T-helper 2 cell treated with Interferon-gamma antibody and Interleukin-4, amounts not matched to agents 100 ng/mL and 5 ng/mL, for 36 hours (primary cell): ENCODE measurements around the gene CREB3L1. TPM values are rescaled to one million over a fixed set of nuclear protein-coding genes. Genes with fewer than 3 reads are reported as not detected.

Experiments
- intact Hi-C: fragments of 100-400 bp; cut with micrococcal nuclease; formaldehyde crosslinking; loops from one replicate; pipeline ENCODE4 v1.15.1; 2023
- total RNA-seq: library from RNA; stranded (reverse); gene quantifications from 2 replicates; pipeline ENCODE4 v1.2.3, GENCODE V29; 2022

Gene CREB3L1
- total RNA-seq, 1 donor from 2014 or later: 0.09 TPM

DNA sequence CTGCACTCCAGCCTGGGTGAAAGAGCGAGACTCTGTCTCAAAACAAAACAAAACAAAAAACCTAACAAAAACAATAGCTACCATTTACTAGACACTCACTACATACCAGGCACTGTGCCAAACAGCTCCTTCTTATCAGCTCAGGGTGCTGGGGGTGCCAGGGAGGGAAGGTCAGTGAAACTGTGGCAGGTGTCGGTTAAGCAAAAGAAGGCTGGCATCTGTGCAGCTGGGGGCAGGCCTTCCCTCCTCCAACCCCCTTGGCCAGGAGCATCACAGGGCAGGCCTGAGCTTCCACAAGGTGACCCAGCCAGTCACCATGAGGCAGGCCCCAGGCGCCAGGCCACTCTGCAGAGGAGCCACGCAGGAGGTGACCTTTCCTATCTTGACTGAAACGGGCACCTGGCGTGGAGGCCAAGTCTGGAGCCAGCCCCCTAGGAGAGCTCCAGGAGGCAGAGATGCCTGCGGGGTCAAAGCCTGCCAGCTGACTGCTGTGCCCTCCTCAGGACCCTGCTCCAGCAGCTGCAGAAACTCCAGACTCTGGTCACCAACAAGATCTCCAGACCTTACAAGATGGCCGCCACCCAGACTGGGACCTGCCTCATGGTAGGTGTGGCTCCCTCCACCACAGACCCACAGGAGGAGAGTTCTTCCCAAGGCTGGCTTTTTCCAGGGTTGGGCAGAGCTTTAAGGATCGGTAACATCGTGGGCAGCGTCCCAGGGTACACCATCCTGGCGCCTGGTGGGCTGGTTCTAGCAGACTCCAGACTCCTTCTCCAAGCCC lies 38.5 kb downstream of the CREB3L1 start:
- intact Hi-C loops: loop anchor here (2.0 kb wide), 1 partner anchor 15 kb away; no protein-coding TSS in a partner anchor

DNA sequence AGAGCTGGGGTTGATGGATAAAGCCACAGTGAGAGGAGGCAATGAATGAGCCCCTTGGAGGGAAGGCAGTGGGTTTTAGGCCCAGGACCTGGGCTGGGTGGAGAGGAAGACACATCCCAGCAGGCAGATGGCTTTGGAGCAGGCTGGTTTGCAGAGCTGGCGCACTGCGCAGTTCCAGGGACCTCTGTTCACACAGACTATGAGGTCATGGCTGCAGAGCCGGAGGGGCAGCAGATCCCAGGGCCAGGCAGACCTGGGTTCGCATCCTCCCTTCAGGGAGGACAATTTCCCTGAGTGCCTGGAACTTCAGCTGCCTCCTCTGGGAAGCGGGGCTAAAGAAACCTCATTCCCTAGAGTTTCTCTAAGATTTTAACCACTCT lies 41.6 kb downstream of the CREB3L1 start:
- intact Hi-C loops: no loop called here

DNA sequence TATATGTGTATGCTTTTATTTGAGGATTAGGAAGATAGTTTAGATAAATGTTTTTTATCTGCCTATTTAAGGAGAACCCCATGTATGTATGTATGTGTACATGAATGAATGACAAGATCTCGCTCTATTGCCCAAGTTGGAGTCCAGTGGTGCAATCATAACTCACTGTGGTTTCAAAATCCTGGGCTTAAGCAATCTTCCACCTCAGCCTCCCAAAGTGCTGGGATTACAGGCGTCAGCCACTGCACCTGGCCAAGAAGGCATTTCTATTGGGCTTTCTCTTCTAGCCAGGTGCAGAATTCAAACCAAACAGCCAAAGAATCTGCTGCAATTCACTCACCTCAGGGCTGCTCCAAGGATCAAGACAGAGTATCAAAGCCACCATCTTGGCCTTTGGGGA lies 44.3 kb downstream of the CREB3L1 start:
- intact Hi-C loops: no loop called here

DNA sequence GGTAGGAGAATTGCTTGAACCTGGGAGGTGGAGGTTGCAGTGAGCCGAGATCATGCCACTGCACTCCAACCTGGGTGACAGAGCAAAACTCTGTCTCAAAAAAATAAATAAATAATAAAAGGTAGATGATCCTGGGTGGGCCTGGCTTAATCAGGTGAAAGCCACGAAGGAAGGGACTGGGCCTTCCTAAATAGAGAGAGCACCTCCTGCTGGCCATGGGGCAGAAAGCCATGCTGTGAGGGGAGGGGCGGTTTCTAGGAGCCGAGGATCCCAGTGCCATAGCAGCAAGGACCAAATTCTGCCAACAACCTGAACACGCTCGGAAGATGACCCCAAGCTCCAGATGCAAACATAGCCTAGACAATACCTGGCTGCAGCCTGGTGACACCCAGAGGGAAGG lies 45.3 kb downstream of the CREB3L1 start:
- intact Hi-C loops: no loop called here

DNA sequence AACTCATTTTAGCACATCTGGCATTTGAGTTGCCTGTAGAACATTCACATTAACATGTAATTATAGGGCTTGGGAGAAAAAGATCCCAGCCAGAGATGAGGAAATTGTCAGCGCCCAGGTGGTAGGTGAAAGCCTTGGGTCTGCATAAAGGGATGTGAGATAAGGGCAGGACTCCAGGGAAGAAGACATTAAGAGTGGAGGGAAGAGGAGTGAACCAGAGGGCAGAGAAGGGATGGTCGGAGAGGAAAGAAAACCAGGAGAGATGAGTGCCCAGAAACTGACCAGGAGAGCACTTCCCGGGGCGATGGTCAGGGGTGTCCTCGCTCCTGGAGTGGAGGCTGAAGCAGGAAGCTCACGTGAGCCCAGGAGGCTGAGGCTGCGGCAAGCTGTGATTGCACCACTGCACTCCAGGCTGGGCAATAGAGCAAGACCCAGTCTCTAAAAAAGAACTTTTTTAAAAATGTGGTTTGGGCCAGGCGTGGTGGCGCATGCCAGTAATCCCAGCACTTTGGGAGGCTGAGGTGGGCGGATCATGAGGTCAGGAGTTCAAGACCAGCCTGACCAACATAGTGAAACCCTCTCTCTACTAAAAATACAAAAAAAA lies 49.5 kb downstream of the CREB3L1 start:
- intact Hi-C loops: no loop called here

DNA sequence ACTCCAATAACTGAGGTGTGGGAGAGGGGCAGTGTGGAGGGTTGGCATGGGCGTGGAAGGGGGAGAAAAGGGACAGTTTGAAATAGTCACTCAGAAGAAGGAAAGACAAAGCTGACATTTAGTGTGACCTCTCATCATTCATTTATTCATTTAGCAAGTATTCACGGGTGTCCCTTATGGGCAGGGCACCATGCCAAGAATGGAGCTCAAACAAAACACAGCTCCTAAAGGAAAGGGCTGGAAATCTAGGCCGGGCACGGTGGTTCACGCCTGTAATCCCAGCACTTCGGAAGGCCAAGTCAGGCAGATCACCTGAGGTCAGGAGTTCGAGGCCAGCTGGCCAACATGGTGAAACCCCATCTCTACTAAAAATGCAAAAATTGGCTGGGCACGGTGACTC lies 50.4 kb downstream of the CREB3L1 start:
- intact Hi-C loops: no loop called here

DNA sequence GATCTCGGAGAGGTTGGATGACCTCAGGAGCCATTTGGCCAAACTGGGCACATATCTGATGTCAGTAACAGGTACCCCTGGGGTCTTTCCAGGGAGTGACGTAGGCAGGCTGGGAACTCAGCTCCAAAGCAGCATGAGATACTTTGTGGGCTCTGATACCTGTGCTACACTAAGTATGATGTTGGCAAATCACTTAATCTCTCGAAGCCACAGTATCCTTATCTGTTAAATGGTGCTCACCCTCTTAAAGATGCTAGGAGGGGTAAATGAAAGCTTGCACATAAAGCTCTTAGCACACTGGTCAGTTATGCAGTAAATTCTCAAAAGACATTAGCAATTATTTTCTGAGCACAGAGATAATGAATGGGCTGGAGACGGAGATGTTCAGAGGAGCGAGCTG lies 52.7 kb downstream of the CREB3L1 start:
- intact Hi-C loops: loop anchor here (2.0 kb wide), 2 partner anchors 13 to 17 kb away; partner anchors contain the start of gene DGKZ

DNA sequence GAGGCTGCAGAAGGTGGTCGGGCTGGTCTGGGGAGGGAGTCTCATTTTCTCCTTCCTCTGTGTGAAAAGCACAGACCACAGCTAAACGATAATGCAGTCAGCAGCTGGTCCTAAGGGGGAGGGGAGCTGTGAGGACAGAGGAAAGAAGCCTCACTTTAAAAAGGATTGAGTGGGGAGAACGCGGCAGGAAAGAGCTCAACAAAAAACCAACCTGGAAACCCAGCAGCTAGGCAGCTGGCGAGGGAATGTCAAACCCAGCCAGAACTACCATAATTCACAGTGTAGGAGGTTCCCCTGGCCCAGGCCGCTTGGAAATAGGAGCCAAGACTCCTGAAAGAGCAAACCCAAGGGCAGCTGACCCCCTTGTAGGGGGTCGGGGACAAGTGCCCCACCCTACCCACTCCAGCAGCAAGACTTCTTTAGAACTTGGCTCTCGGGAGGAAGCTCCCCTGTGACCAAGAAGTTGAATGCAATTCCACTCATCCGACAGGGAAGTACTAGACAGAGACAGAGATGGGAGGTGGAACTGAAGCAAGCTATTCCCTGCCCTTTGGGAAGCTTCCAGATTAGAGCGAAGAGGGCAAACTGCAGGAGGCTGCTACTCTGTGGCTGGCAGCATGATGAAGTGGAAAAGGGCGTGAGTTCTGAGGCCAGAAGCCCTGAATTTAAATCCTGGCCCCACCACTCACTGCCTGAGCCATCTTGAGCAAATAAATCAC lies 53.3 kb downstream of the CREB3L1 start:
- intact Hi-C loops: loop anchor here (2.0 kb wide), 2 partner anchors 14 to 16 kb away; partner anchors contain the start of gene DGKZ

DNA sequence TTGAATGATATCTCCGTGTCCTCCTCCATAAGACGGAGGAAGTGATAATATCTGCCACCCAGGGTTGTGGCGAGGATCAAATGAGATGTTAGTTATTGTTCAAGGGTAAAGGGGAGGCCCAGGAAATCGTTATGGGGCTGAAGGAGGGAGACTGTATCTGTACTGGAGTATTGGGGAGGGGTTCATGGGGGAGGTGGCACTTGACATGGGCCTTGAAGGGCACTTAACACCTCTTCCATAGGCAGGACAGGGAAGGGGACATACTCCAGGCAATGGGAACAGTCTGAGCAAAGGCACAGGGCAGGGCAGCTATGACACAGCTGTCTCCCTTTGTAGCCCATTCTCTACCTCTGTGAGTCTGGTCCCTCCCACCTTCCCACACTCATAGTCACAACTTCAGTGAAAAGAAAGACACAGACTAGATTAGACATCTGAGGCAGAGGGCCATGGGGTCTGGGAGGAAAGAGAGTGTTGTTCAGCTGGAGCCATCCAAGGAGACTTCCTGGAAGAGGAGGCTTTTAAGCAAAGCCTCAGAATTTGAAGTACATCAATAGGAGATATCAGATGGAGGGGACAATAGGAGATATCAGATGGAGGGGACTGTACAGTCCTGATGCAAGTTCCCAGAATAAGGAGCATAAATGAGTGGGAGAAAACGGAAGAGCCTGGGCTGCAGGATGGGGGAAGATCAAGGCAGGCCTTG lies 54.0 kb downstream of the CREB3L1 start:
- intact Hi-C loops: loop anchor here (2.0 kb wide), 2 partner anchors 15 kb away; partner anchors contain the start of gene DGKZ

DNA sequence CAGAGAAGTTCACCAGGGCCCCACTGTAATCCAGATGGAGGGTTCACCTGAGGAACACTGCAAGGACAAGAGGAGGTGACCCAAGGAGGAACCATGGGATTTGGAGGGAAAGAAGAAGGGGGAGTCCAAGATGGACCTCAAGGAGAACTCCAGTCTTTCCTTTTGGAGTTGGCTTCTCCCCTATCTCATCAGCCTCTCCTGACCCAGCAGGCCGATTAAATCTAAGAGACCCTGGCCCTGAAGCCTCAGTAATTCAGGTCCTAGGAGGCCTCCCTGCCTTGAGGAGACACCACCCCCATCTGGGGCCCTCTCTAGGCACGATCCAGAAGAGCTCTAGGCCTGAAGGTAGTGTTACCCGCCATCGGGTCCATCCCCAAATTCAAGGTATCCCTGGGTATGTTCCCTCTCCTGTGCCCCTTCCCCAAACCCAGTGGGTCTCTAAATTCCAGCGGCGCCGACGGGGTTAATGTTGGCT lies 54.7 kb downstream of the CREB3L1 start:
- intact Hi-C loops: no loop called here

DNA sequence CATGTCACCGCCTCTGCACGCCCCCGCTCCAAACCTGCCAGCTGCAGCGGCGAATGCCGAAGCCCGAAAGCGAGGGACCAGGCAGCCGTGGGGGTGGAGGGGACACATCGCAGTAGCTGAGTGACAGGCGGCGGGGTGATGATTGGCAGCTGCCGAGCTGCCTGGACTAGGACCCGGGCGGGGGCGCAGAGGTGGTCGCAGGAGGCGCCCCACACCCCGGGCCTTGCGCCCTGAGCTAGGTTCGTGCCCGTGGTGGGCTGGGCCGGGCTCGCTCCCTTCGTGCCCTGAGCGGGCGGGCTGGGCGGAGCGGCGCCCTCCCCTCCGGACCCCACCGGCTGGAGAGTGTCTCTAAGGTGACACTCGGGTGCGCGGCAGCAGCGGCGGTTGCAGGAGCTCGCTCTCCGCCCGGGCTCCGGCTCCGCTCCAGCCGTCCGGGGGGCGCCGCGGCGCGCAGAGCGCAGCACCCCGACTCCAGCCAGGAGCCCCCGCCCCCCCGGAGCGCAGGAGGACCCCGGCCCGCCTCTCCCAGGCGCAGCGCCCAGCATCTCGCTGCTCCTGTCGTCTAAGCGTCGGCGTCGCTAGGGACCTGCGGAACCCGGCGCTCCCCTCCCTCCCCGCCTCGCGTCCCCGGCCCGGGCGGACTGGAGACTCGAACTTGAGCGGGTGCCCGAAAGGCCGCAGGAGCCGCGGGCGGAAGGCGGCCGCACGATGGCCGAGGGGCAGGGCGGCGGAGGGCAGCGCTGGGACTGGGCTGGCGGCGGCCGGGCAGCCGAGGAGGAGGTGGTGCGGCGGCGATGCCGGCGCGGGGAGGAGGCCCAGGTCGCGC lies 55.3 kb downstream of the CREB3L1 start:
- intact Hi-C loops: no loop called here

DNA sequence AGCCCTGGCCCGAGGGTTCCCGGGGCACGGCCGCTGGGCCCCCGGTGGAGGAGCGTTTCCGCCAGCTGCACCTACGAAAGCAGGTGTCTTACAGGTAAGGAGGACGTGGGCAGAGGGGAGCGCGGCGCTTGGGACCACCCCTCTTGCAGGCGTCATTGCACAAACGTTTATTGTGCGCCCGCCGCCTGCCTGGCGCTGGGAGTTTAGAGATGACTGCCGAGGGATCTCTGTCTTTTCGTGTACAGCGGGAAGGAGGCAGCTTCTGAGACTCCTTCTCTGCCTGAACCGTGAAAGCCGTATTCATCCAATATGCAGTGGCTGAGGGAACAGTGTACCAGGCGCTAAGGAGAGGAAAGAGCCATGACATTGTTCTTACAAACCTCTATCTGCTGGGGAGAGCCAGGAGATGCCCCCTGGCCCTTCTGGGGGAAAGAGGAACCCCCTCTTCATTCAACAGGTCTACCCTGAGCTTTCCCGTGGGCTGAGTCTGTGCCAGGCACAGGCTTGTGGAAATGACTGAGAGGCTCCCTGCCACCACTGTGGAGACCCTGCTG lies 56.0 kb downstream of the CREB3L1 start:
- intact Hi-C loops: no loop called here

DNA sequence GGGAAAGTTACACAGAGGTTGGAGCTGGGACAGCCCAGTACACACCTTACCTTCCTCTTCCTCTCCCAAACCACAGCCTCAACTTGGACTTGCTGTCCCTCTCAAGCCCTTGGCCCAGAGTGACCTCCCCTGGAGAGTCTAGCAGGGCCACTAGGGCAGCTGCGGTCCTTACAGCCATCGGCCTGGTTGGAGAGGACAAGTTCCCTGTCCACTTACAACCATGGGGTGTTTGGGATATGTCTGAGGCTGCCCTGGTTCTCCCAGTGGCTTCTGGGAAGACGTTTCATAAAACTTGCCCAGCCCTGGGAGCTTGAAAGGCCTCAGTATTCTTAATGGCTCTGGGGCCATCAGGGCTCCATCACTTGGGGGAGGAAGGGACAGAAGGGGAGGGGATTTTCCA lies 56.7 kb downstream of the CREB3L1 start:
- intact Hi-C loops: no loop called here

DNA sequence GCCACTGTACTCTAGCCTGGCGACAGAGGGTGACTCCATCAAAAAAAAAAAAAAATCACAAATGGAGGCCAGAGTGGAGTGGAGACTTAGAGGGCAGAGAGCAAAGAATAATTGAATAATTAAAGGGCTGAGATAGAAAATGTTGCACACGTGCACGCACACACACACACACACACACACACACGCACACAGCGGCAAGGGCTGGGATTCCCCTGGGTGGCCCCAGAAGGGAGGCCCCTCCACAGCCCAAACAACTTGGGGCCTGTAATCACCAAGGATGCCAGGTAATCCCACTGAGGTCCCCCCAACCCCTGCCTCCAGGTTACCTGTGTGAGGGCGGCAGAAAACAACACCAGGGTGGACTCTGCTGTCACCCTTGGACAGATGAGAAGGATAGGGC lies 57.8 kb downstream of the CREB3L1 start:
- intact Hi-C loops: no loop called here

DNA sequence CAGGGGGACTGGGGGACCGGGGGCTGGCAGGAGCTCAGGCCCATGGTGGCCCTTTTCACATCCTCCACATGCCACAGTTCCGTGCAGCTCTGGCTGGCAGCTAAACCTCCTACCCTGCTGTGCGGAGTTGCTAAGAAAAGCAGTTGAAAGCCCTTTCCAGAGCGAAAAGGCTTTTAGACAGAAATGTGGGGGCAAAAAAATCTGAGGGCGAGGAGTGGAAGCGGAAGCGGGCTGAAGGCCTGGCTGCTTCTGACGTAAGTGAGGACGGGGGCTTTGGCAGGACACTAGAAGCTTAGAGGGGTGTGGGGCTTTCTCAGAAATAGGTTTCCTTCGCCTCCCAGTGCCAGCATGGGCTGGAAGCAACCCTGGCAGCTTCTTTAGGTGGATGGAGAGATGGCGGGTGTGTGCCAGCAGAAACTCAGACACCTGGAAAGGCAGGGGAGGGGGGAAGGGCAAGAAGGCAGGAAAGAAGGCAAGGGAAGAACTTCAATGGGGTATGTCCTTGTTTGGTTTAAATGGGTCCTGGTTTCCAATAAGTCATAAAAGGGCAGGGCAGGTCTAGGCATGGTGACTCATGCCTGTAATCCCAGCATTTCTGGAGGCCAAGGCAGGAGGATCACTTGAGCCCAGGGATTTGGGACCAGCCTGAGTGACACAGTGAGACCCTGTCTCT lies 58.6 kb downstream of the CREB3L1 start:
- intact Hi-C loops: no loop called here

DNA sequence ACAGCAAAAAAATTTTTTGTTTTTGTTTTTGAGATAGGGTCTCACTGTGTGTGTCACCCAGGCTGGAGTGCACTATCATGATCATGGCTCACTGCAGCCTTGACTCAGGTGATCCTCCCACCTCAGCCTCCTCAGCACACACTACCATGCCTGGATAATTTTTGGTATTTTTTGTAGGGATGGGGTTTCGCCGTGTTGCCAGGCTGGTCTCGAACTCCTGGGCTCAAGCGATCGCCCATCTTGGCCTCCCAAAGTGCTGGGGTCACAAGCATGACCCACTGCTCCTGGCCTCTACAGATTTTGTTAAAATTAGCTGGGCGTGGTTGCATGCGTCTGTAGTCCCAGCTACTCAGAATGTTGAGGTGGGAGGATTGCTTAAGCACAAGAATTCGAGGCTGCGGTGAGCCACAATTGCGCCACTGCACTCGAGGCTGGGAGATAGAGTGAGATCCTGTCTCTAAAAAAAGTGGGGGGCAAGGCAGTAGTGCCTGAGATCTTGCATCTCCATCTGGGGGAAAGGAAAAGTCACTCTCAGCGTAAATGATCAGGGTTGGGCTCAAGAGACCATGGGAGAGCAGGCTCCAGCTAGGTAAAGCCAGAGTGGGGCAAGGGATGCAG lies 59.2 kb downstream of the CREB3L1 start:
- intact Hi-C loops: no loop called here

DNA sequence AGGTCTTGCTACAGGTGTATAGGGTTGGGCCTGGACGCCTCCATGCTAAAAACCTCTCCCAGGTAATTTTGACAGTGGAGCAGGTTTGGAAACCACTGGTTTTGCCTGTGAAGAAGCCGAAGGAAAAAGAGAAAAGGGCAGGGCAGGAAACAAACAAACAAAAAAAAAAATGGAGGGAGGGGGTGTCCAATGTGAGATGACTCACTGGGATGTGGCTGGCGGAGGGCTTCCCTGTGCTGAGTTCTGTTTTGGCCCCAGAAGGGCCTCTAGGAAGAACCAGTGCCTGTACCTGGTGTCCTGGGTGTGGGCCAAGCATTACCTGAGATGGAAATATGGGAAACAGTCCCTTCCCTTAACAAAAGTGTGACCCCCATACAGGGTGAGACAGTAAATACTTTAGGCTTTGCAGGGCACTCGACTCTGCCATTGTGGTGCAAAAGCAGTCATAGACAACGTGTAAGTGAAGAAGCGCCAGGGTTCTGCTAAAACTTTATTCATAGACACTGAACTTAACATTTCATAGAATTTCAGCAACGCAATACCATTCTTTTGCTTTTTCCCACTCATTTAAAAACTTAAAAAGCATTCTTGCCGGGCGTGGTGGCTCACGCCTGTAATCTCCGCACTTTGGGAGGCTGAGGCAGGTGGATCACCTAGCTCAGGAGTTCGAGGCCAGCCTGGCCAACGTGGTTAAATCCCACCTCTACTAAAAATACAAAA lies 60.3 kb downstream of the CREB3L1 start:
- intact Hi-C loops: no loop called here

DNA sequence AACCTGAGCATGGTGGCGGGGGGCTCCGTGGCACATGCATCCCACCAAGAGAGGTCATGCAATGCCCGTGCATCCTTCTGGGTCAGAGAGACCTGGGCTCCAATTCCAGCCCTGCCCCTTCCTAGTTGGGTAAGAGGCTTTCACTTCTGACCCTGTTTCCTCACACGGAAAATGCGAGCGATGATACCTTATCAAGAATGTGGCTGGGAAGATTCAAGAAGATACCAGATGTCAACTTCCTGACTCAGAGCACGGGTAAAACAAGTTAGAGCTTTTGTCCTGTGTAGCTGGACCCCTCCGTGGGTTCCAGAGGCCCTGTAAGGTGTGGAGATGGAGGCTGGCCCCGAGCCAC lies 61.1 kb downstream of the CREB3L1 start:
- intact Hi-C loops: no loop called here
